GM18858 (cell line): ENCODE results near the gene FOLR2.

Experiments used
- ATAC-seq: cut with Tn5 transposase; IDR thresholded peaks from one replicate; pipeline ENCODE4 v1.9.1; 2021; ENCODE audit not compliant: unreplicated experiment

Gene FOLR2

GRCh38 chr11:72229336-72229924 is 12.8 kb downstream of the FOLR2 start:
- ATAC-seq: no peak

- no peak for ATAC-seq
These were observed 13.6 kb downstream of the FOLR2 start for GRCh38 chr11:72229925-72230763.

- ATAC-seq: no peak
These were observed 14.3 kb downstream of the FOLR2 start for GRCh38 chr11:72230764-72231365.

- no peak for ATAC-seq
These were observed 15.0 kb downstream of the FOLR2 start for GRCh38 chr11:72231396-72232259.

GRCh38 chr11:72232260-72233055 is 15.9 kb downstream of the FOLR2 start:
- ATAC-seq: no peak

GRCh38 chr11:72233056-72233772 is 16.6 kb downstream of the FOLR2 start:
- ATAC-seq: no peak

- no peak for ATAC-seq
These were observed 17.3 kb downstream of the FOLR2 start for GRCh38 chr11:72233773-72234513.

- no peak for ATAC-seq
These were observed 17.9 kb downstream of the FOLR2 start for GRCh38 chr11:72234514-72234830.

- ATAC-seq: no peak
These were observed 18.3 kb downstream of the FOLR2 start for GRCh38 chr11:72234920-72235319.

- ATAC-seq: no peak
These were observed 18.9 kb downstream of the FOLR2 start for GRCh38 chr11:72235351-72236057.

- ATAC-seq: no peak
These were observed 19.6 kb downstream of the FOLR2 start for GRCh38 chr11:72236083-72236697.

GRCh38 chr11:72236774-72237111 is 20.1 kb downstream of the FOLR2 start:
- ATAC-seq: no peak

- ATAC-seq: no peak
These were observed 20.7 kb downstream of the FOLR2 start for GRCh38 chr11:72237112-72237931.

GRCh38 chr11:72238040-72238450 is 21.5 kb downstream of the FOLR2 start:
- ATAC-seq: no peak

GRCh38 chr11:72238492-72239312 is 22.1 kb downstream of the FOLR2 start:
- no peak for ATAC-seq

GRCh38 chr11:72239313-72239848 is 22.8 kb downstream of the FOLR2 start:
- ATAC-seq: no peak
